ENCODE measurements around the gene IGFBP4. TPM values are rescaled to one million over a fixed set of nuclear protein-coding genes. Genes with fewer than 3 reads are reported as not detected.

IGFBP4 gene
- total and polyA plus RNA-seq, 2 of the 4 experiments (the other 2 are of a cell fraction) = 308 to 1,187 TPM

DNA sequence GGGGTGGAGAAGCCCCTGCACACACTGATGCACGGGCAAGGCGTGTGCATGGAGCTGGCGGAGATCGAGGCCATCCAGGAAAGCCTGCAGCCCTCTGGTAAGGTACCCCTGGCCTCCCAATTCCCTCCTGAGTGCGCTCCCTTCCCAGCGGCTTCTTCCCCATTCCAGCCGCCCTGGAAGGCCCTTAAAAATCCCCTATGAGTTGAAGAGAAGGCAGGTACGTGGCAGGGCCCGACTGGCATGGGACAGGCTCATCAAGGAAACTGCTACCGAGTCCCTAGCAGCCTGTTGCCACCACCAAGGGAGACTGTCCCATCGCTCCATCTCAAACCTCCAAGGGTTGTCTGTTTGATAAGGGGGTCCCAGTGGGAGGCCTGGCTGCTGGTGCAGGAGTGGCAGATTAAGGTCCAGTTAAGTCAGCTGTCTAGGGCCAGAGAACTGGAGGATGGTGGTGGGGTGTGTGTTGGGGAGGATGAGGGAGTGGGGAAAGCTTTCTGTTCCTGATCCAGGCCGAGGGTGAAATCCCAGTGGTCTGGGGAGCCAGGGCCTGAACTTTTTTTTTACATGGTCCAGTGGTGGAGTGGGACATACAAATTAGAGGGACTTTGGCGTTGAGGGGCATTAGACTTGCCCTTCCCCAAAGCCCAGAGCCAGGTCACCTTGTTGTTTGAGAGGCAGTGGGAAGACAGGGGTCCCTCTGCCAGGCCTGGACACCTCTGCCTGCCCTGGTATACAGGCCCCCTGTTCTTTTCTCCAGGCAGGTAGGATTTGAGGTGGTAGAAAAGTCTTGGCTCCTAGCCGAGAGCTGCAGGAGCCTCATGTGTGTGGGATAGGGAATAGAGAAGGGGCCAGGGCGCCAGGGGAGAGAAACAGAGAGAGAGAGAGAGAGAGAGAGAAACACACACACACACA, 994 bp downstream of the IGFBP4 start:
- peak overlapping the region; percentile 53 for H2AK5ac ChIP-seq (ENCODE audit: low read depth, low read length)
- ATAC-seq (ENCODE audit: low read depth) = no peak
- ChIA-PET POLR2A (ENCODE audit: unreplicated experiment) (interaction anchor here (0.6 to 1.6 kb wide), 4 partner anchors 89 to 141 kb away, joined by 3 to 5 read pairs (median 4); no protein-coding TSS in a partner anchor), CTCF (interaction anchor here (0.6 to 2.4 kb wide), 3 partner anchors 32 to 88 kb away, joined by 3 to 11 read pairs (median 6); no protein-coding TSS in a partner anchor)
- peak overlapping the region; percentile 92 for H2AK9ac ChIP-seq (replicated peaks; ENCODE audit: low read depth, low read length, poor library complexity)
- H3K23ac ChIP-seq (ENCODE audit: low read depth, low read length) = peak overlapping the region; percentile 84
- peak overlapping the region; percentile 87 for H3K4me2 ChIP-seq (ENCODE audit: low read depth, low read length)
- H3K14ac ChIP-seq (replicated peaks; ENCODE audit: low read depth, low read length) = peak overlapping the region; percentile 96
- dilution Hi-C loops (cut with HindIII; ENCODE audit: low sequenced_read_pairs, unreplicated experiment) (no loop called here), in situ Hi-C loops (cut with MboI; ENCODE audit: low sequenced_read_pairs) (loop anchor here (5.0 kb wide), 1 partner anchor 88 kb away; no protein-coding TSS in a partner anchor), intact Hi-C loops (cut with micrococcal nuclease) (loop anchor here (1.0 kb wide), 2 partner anchors 89 to 114 kb away; no protein-coding TSS in a partner anchor)
- peaks cover 27% of the 10 kb centered on the region for H3K4me1 ChIP-seq (ENCODE audit: control insufficient read depth, insufficient read depth, low read length)
- BruUV-seq (replicated peaks) = no TSS peak
- peaks cover 54% of the 10 kb centered on the region for H4K20me1 ChIP-seq (ENCODE audit: insufficient read depth, low read length)
- peak overlapping the region; percentile 86 for H3K18ac ChIP-seq (ENCODE audit: low read depth, low read length)
- no peak for TF ChIP-seq CEBPB (IDR thresholded peaks at IDR 0.05; ENCODE audit: low read depth, low read length)
- TF ChIP-seq POLR2A (IDR thresholded peaks at IDR 0.05; ENCODE audit: low read depth, low read length) = 0 out of 2 replicates have a peak, but pooled peaks have one; percentile 22
- H3K9ac ChIP-seq (ENCODE audit: low read depth, low read length) = peak overlapping the region; percentile 98
- no peak overlapping the region for H2BK20ac ChIP-seq (ENCODE audit: low read depth, low read length)
- H4K8ac ChIP-seq (ENCODE audit: low read depth in 2 of 2, low read length in 2 of 2) = peak overlapping the region; percentile 56 to 95; a peak in 3 of 4 replicates
- H2AFZ ChIP-seq (replicated peaks; ENCODE audit: low read length, poor library complexity) = peak overlapping the region; percentile 90
- H3K79me1 ChIP-seq (ENCODE audit: low read depth in 1 of 2, low read length in 2 of 2) = peaks cover 12 to 57% of the 10 kb centered on the region in 2 experiments; a peak in 3 of 4 replicates
- H3K4ac ChIP-seq (ENCODE audit: low read depth, low read length) = peak overlapping the region; percentile 61
- peak overlapping the region; percentile 82 for H4K5ac ChIP-seq (ENCODE audit: low read depth, low read length)
- 3% methylated on average over 6 of the region's 15 CpGs; no CpG with 5 or more reads in 1 of the 2 experiments for WGBS, 2 experiments (ENCODE audit: extremely low coverage in 2 of 2, insufficient read length in 1 of 2)
- no peaks in the 10 kb centered on the region for H3K27me3 ChIP-seq (ENCODE audit: control insufficient read depth, insufficient read depth, low read length)
- H2BK5ac ChIP-seq (ENCODE audit: low read depth, low read length, poor library complexity, severe bottlenecking) = peak overlapping the region; percentile 76
- peak overlapping the region; percentile 80 for H3K27ac ChIP-seq (ENCODE audit: insufficient read depth, low read length)
- H2BK15ac ChIP-seq (ENCODE audit: low read depth, low read length) = peak overlapping the region; percentile 13; the same call in 1 of the 3 replicates
- H3K36me3 ChIP-seq (ENCODE audit: control insufficient read depth, insufficient read depth, low read length) = peaks cover 37% of the 10 kb centered on the region
- peak overlapping the region; percentile 98 for H3K4me3 ChIP-seq (ENCODE audit: insufficient read depth, low read depth, low read length)
- no peaks in the 10 kb centered on the region for H3K9me3 ChIP-seq (ENCODE audit: control insufficient read depth, insufficient read depth, low read length)
- peak overlapping the region; percentile 69 for H4K91ac ChIP-seq (ENCODE audit: insufficient read depth, low read depth, low read length)
- peak overlapping the region; percentile 60 for H2BK120ac ChIP-seq (ENCODE audit: low read depth, low read length)
- DNase-seq = peak; percentile 19
- H3K56ac ChIP-seq (ENCODE audit: extremely low read depth, insufficient read depth, low read length) = peak overlapping the region; percentile 84
- peaks cover 19% of the 10 kb centered on the region for H3K9me1 ChIP-seq (ENCODE audit: insufficient read depth, low read length)
